ENCODE data around the gene IGFBP3.

DNA sequence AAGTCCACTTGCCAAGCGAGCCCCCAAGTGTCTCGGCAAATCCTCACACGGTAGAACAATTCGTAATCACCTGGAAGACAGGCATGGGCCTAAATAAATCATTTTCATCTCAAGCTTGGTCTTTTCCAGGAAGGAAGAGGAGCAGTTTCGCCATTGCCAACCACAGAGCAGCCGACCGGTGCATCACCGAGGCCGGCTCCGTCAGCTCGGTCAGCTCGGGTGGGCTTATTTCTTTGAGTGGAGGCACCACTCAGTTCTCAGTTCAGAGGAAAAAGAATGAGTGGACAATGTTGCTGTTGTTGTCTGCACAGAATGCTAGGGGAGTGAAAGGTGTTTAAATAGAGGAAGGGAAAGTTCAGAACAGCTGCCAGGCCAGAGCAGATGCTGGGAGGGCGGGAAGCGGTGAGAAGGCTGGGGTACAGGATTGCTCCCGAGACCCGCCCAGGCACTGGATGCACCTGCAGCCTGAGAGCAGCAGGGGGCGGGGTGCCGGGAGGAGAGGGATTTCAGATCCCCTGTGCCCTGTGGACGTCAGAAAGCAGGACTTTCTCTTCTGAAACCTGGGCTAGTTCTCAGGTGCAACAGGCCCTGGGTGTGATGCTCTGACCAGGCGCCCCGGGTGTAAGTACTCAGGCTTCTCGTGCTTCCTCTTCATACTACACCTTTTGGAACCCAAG lies 17.7 kb upstream of the IGFBP3 start:
- no peak for TF ChIP-seq RFX5 (IDR thresholded peaks at IDR 0.05; ENCODE audit: low read depth, low read length)
- TF ChIP-seq ZBTB42 (CRISPR knock-in tag; IDR thresholded peaks at IDR 0.05), result no peak
- no peak for TF ChIP-seq TBP (CRISPR knock-in tag; IDR thresholded peaks at IDR 0.05)
- no peak for TF ChIP-seq POLR2AphosphoS5 (IDR thresholded peaks at IDR 0.05; ENCODE audit: low read depth, low read length)
- TF ChIP-seq SRF (IDR thresholded peaks at IDR 0.05; ENCODE audit: low read depth, low read length), result no peak
- TF ChIP-seq MEIS2 (CRISPR knock-in tag; IDR thresholded peaks at IDR 0.05), result no peak
- no peak for TF ChIP-seq EZH2 (conservative IDR thresholded peaks at IDR 0.05; ENCODE audit: low read depth, low read length)

Data from HepG2 (cell line).